ENCODE measurements around the gene NDUFA8. TPM values are rescaled to one million over a fixed set of nuclear protein-coding genes. Genes with fewer than 3 reads are reported as not detected.

NDUFA8 gene
- polyA plus RNA-seq, 1 of the 3 experiments (the other 2 are of a cell fraction), result 116 TPM

DNA sequence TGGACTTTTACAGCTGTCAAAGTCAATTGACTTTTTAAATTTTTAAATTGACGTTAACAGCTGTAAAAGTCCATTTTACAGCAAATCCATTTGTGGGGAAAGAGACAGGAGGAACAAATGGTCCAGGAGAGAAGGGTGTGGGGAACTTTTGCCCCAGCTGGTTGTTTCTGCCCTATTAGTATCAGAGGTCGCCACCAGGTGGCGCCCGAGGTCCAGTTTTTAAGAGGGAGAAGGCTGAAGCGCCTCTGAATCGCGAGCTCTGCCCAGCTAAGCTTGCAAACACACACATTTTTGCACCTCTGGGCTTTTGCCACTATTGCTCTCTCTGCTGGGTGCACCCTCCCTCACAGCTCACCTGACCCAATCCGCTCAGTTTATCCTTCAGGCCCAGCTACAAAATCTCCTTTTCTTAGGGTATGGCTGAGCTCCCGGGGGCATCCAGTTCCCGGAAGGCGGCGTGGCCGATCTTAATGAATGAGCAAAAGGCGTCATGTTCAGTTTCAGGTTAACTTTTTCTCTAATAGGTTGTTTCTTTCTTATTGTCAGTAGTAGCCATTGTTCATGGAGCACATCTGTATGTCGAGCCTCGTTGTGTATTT lies 60.2 kb downstream of the NDUFA8 start:
- Histone ChIP-seq H3K4me1 (ENCODE audit: control insufficient read depth in 1 of 2, insufficient read depth in 2 of 2, low read depth in 1 of 2, low read length in 1 of 2) (no peaks in the 10 kb centered on the region), H3K27ac (ENCODE audit: low read depth in 2 of 2, low read length in 1 of 2) (no peak overlapping the region), H3K4me3 (ENCODE audit: low read depth in 2 of 2, low read length in 1 of 2) (peak overlapping the region in 1 of 2 experiments; percentile 35; a peak in 1 of 4 replicates), H3F3A (replicated peaks; ENCODE audit: insufficient read depth) (no peaks in the 10 kb centered on the region), H3K9ac (no peak overlapping the region), H3K79me2 (ENCODE audit: insufficient read depth) (no peaks in the 10 kb centered on the region), H3K9me2 (no peaks in the 10 kb centered on the region), H3K9me3 (no peaks in the 10 kb centered on the region), H3K27me3 (ENCODE audit: insufficient read depth) (no peaks in the 10 kb centered on the region), H3K4me2 (no peak overlapping the region), H2AFZ (ENCODE audit: low read depth) (peak overlapping the region; percentile 63; the same call in 1 of the 2 replicates), H4K20me1 (ENCODE audit: insufficient read depth) (no peaks in the 10 kb centered on the region), H3K36me3 (replicated peaks in 1 of 2; ENCODE audit: control insufficient read depth in 1 of 2, insufficient read depth in 2 of 2, low read length in 1 of 2) (no peaks in the 10 kb centered on the region)
- POLR2A ChIA-PET, result no interaction called here
- CTCF ChIA-PET, result interaction anchor here (0.5 to 8.1 kb wide), 77 partner anchors 9 to 1250 kb away, joined by 3 to 327 read pairs (median 4); partner anchors contain the start of genes MRRF, RBM18 and RC3H2
- peak; percentile 80 for DNase-seq
- 38% methylated on average over 16 of the region's 16 CpGs for WGBS (ENCODE audit: low lambda C conversion rate)
- 0 out of 2 replicates have a peak, but pooled peaks have one; percentile 15 for TF ChIP-seq RCOR1 (IDR thresholded peaks at IDR 0.05; ENCODE audit: low read length)
- TF ChIP-seq MXI1 (IDR thresholded peaks at IDR 0.05; ENCODE audit: low read depth, low read length), result no peak
- TF ChIP-seq SIN3A (IDR thresholded peaks at IDR 0.05; ENCODE audit: borderline replicate concordance, low read depth, low read length), result no peak
- no peak for TF ChIP-seq POLR2AphosphoS5 (IDR thresholded peaks at IDR 0.05; ENCODE audit: low read depth, low read length)
- TF ChIP-seq, protein P1, sequence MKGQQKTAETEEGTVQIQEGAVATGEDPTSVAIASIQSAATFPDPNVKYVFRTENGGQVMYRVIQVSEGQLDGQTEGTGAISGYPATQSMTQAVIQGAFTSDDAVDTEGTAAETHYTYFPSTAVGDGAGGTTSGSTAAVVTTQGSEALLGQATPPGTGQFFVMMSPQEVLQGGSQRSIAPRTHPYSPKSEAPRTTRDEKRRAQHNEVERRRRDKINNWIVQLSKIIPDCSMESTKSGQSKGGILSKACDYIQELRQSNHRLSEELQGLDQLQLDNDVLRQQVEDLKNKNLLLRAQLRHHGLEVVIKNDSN (IDR thresholded peaks at IDR 0.05; ENCODE audit: borderline replicate concordance, low read depth), result no peak
- TF ChIP-seq FOSL2 (IDR thresholded peaks at IDR 0.05; ENCODE audit: borderline replicate concordance, low read depth), result no peak
- TF ChIP-seq GABPA (IDR thresholded peaks at IDR 0.05; ENCODE audit: low read depth), result no peak
- no peak for TF ChIP-seq NRF1 (IDR thresholded peaks at IDR 0.05; ENCODE audit: low read depth, low read length)
- TF ChIP-seq, protein P2, sequence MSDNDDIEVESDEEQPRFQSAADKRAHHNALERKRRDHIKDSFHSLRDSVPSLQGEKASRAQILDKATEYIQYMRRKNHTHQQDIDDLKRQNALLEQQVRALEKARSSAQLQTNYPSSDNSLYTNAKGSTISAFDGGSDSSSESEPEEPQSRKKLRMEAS (IDR thresholded peaks at IDR 0.05; ENCODE audit: low read depth), result no peak
- TF ChIP-seq EZH2phosphoT487 (IDR thresholded peaks at IDR 0.05; ENCODE audit: borderline replicate concordance, low read depth), result no peak
- no peak for TF ChIP-seq NFIC (IDR thresholded peaks at IDR 0.05; ENCODE audit: borderline replicate concordance)
- TF ChIP-seq CHD2 (IDR thresholded peaks at IDR 0.05; ENCODE audit: low read length, partially characterized antibody), result peak; percentile 42
- TF ChIP-seq SMC3 (IDR thresholded peaks at IDR 0.05; ENCODE audit: low read depth, low read length), result peak; percentile 80
- TF ChIP-seq JUND (IDR thresholded peaks at IDR 0.05), result no peak
- no peak for TF ChIP-seq MEF2A (IDR thresholded peaks at IDR 0.05; ENCODE audit: borderline replicate concordance, low read depth)
- TF ChIP-seq TCF12 (IDR thresholded peaks at IDR 0.05), result no peak
- TF ChIP-seq, protein P3, sequence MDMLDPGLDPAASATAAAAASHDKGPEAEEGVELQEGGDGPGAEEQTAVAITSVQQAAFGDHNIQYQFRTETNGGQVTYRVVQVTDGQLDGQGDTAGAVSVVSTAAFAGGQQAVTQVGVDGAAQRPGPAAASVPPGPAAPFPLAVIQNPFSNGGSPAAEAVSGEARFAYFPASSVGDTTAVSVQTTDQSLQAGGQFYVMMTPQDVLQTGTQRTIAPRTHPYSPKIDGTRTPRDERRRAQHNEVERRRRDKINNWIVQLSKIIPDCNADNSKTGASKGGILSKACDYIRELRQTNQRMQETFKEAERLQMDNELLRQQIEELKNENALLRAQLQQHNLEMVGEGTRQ (IDR thresholded peaks at IDR 0.05; ENCODE audit: borderline replicate concordance, low read depth, low read length), result no peak
- TF ChIP-seq, protein P4, sequence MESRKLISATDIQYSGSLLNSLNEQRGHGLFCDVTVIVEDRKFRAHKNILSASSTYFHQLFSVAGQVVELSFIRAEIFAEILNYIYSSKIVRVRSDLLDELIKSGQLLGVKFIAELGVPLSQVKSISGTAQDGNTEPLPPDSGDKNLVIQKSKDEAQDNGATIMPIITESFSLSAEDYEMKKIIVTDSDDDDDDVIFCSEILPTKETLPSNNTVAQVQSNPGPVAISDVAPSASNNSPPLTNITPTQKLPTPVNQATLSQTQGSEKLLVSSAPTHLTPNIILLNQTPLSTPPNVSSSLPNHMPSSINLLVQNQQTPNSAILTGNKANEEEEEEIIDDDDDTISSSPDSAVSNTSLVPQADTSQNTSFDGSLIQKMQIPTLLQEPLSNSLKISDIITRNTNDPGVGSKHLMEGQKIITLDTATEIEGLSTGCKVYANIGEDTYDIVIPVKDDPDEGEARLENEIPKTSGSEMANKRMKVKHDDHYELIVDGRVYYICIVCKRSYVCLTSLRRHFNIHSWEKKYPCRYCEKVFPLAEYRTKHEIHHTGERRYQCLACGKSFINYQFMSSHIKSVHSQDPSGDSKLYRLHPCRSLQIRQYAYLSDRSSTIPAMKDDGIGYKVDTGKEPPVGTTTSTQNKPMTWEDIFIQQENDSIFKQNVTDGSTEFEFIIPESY (IDR thresholded peaks at IDR 0.05; ENCODE audit: borderline replicate concordance, low read depth), result no peak
- peak; percentile 87 for TF ChIP-seq RAD21 (IDR thresholded peaks at IDR 0.05; ENCODE audit: low read length)
- TF ChIP-seq, protein P5, sequence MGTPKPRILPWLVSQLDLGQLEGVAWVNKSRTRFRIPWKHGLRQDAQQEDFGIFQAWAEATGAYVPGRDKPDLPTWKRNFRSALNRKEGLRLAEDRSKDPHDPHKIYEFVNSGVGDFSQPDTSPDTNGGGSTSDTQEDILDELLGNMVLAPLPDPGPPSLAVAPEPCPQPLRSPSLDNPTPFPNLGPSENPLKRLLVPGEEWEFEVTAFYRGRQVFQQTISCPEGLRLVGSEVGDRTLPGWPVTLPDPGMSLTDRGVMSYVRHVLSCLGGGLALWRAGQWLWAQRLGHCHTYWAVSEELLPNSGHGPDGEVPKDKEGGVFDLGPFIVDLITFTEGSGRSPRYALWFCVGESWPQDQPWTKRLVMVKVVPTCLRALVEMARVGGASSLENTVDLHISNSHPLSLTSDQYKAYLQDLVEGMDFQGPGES (IDR thresholded peaks at IDR 0.05; ENCODE audit: low read depth, low read length), result no peak
- TF ChIP-seq TEAD4 (IDR thresholded peaks at IDR 0.05; ENCODE audit: borderline replicate concordance, insufficient read depth), result no peak
- TF ChIP-seq RFX5 (IDR thresholded peaks at IDR 0.05; ENCODE audit: low read length), result no peak
- no peak for TF ChIP-seq TAF1 (IDR thresholded peaks at IDR 0.05; ENCODE audit: borderline replicate concordance, low read depth, low read length)
- TF ChIP-seq, protein P6, sequence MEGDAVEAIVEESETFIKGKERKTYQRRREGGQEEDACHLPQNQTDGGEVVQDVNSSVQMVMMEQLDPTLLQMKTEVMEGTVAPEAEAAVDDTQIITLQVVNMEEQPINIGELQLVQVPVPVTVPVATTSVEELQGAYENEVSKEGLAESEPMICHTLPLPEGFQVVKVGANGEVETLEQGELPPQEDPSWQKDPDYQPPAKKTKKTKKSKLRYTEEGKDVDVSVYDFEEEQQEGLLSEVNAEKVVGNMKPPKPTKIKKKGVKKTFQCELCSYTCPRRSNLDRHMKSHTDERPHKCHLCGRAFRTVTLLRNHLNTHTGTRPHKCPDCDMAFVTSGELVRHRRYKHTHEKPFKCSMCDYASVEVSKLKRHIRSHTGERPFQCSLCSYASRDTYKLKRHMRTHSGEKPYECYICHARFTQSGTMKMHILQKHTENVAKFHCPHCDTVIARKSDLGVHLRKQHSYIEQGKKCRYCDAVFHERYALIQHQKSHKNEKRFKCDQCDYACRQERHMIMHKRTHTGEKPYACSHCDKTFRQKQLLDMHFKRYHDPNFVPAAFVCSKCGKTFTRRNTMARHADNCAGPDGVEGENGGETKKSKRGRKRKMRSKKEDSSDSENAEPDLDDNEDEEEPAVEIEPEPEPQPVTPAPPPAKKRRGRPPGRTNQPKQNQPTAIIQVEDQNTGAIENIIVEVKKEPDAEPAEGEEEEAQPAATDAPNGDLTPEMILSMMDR (IDR thresholded peaks at IDR 0.05), result peak; percentile 76
- no peak for TF ChIP-seq ELF1 (IDR thresholded peaks at IDR 0.05)
- TF ChIP-seq, protein P7, sequence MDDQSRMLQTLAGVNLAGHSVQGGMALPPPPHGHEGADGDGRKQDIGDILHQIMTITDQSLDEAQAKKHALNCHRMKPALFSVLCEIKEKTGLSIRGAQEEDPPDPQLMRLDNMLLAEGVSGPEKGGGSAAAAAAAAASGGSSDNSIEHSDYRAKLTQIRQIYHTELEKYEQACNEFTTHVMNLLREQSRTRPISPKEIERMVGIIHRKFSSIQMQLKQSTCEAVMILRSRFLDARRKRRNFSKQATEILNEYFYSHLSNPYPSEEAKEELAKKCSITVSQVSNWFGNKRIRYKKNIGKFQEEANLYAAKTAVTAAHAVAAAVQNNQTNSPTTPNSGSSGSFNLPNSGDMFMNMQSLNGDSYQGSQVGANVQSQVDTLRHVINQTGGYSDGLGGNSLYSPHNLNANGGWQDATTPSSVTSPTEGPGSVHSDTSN (IDR thresholded peaks at IDR 0.05), result no peak
- TF ChIP-seq RXRA (IDR thresholded peaks at IDR 0.05; ENCODE audit: borderline replicate concordance, low read depth), result no peak

Data from SK-N-SH (cell line).